ENCODE results near the gene SLC25A44.
A peak's percentile ranks its signal among the peaks of the same experiment; 100 is the strongest.

SLC25A44 gene, protein sequence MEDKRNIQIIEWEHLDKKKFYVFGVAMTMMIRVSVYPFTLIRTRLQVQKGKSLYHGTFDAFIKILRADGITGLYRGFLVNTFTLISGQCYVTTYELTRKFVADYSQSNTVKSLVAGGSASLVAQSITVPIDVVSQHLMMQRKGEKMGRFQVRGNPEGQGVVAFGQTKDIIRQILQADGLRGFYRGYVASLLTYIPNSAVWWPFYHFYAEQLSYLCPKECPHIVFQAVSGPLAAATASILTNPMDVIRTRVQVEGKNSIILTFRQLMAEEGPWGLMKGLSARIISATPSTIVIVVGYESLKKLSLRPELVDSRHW

DNA sequence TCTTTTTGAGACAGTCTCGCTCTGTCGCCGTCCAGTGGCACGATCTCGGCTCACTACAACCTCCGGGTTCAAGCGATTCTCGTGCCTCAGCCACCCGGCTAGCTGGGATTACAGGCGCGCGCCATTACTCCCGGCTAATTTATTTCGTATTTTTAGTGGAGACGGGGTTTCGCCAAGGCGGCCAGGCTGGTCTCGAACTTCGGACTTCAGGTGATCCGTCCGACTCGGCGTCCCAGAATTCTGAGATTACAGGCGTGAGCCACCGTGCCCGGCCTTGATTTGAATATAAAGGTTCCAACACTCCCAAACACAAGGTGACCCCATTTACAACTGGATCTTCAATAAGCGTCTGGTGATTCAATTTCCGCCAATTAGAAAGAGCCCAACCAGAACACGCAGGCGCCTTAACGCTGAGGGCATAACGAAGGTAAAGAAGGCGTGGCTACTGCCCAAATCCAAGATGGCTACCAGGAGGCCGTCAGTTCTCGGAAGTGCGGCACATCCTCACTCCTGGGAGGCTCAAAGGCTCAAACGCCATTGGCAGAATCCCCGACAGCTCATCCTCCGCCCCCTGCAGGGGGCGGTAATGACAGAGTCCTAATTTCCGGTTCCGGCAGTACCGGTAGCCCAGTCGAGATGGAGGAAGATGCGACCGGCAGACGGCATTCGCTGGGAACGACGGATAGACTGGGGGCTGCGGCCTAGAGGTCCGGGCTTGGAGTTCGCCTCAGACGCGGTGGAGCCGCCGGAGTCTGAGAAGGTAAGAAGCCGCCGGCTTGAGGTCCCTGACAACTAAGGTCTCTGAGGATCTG lies at the start of gene SLC25A44:
Gene SLC25A44 (plus strand): TSS at position 617 of the 812 bp plus-strand sequence. CDS start 5,744 bp downstream, outside the sequence.
- DNase-seq, result peak; percentile 98

DNA sequence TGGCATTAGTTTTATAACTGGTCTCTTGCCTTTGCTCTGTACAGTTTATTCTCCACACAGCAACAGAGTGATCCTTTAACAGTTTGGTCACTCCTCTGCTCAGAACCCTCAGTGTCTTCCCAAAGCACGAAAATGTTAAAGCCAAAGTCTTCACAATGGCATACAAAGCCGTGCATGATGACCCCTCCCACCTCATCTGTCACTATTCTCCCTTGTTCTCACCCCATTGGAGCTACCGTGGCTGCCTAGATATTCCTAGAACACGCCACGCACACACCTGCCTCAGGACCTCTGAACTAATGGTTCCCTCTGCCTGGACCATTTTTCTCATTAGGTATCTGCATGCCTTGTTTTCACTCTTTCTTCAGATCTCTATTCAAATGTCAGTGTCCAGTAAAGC lies 49.2 kb upstream of the SLC25A44 start:
- DNase-seq, result peak; percentile 20

DNA sequence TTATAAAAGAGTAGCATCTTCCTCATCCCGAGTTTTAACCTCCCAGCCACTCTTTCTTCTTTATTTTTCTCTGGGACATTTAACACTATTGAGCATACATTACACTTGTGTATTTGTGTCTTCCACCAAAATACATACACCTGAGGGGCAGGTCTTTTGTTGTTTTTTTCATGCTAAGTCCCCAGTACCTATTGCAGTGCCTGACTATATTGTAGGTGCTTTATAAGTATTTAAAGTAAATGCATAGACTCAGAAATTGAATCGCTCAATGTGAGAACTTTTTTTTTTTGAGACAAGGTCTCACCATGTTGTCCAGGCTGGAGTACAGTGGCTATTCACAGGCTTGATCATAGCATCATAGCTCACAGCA lies 48.3 kb upstream of the SLC25A44 start:
- no peak for DNase-seq

DNA sequence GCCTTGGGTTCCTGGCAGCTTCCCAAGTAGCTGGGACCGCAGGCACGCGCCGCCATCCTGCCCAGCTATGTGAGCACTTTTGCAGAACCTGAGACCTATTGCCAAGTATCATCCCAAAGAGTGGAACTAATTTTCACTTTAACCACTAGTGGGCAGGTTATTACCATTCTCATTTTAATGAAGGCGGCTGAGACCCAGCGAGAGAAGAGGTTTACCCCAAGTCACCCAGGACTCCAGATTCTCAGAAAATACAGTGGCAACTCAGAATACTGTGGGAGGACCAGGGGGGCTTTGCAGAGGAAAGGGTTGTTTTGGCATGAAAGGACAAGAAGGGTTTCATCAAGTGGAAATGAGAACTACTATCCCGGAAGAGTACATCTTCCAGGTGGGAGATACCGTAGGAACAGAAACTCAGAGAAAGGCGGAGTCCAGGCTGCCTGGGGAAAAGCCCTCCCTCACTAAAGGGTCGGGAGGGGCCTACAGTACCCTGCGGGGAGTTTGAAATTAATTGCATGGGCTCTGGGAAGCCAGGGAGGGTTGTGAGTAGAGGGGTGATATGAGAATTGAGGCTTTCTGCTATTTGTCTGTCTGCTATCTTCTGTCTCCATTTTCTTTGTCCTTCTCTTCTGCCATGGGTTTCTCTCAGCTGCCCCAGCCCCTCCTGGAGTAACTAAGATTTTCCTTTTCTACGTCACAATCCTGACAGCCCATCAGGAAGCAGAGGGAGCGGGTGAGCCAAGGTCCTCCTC lies 47.7 kb upstream of the SLC25A44 start:
- peak; percentile 56 for DNase-seq

DNA sequence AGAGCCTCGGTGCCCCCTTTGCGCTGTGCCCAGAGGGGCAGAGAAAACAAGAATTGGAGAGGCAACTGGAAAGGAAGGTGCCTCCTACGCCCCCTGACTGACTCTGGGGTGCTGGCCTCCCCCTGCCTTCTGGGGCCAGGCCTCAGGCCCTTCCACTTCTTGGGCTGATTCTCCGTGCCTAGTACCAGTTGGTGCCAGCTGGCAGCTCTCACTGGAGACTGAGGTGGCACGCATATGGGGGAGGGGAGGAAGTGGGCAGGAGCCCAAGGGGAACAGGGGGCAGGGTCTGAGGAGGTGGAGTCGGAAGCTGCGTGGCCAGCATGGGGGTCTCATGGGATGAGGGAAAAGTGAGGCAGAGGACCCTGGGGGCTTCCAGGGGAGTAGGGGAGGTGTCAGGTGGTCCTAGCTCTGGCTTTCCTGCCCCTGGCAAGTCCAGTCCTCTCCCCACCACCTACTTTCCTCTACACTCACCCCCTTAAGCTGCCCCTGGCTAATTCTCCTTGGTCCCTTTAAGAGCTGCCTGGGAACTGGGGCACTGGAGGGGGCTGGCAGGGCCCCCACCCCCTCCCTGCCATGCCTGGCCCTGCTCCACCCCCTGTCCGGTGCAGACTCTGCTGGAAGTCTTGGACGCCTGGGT lies 47.0 kb upstream of the SLC25A44 start:
- peak; percentile 39 for DNase-seq

DNA sequence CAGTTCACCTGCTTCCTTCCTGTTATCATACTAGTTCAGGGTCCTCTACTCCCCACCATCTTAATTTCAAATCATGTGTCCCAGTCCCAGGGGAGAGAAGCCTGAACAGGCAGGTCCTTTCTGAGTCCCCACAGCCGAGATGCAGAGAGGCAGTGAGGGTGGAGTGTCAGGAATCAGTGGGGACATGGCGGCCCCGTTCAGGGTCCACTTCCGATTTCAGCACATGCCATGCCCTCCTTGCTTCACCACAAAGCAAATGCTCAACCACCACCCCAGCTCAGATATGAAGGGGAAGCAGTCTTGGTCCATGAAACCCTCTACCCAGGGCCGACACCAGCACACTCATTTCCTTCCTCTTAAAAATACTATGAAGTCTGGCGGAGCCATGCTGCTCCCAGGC lies 45.7 kb upstream of the SLC25A44 start:
- peak; percentile 67 for DNase-seq

DNA sequence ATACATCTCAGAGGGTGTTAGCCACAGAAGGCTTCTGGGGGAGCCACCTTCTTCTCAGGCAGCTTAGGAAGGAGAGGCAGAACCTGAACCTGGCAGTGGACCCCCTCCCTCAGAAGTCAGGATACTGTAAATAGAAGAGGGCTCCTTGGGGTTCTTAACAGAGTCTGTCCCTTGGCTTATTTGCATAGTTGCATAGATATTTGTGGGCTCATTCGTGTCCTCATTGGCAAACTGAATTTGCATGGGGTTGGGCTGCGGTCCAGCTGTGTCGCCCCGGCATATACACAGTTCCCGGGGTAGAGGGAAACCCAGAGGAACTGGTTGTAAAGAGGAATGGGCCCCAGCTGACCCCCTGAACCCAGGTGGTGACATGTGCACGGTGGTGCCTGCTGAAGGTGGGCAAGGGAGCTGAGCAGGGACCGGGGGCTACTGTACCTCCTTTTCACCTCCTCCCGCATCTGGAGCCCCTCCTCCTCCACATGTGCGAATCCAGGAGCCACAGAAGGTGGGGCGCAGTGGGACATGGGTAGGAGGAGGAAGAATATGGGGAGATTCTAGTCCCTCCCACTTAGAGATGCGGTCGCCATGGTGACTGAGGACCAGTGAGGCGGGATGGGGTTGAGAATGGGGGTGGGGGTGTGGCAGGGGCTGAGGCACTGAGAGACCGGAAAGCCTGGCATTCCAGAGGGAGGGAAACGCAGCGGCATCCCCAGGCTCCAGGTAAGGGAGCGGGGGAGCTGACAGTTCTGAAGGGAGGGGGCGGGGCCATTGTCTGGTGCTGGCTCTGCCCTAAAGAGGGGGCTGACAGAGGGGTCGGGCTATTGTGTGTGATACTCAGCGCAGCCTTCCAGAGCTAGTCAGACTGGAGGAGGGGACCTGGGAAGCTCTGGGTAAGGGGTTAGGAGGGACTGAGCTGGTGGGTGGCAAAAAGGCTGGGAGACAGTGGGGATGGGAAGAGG lies 44.3 kb upstream of the SLC25A44 start:
- DNase-seq, result peak; percentile 30

DNA sequence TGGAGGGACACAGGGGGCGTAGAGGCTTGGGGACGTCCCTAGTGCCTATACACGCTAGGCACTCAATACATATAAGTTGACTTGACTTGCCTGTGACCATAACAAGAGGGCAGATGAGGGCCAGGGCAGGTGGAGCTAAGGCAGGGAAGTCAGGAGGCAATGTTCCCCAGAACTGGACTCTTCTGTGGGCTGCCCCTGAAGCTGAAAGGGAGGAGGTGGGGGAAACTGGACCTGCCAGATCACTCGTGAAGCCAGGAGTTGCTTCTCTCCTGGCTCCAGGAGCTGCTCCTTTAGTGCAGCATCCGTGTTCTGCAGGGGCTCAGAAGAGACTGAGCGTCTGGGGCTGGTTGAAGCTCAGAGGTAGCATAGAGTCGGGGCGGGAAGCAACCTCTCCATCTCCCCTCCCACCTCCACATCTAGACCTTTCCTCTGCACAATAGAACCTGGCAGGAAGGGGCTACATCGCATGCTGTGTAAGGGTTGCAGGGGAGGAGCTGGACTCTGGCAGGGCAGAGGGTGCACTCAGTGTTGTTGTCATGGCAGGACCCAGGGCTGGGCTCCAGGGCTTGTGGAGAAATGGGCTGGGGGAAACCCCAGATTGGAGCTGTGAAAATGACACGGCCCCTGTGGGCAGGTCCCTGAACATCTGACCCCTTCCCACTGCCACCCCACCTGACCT lies 43.4 kb upstream of the SLC25A44 start:
- DNase-seq, result peak; percentile 42

DNA sequence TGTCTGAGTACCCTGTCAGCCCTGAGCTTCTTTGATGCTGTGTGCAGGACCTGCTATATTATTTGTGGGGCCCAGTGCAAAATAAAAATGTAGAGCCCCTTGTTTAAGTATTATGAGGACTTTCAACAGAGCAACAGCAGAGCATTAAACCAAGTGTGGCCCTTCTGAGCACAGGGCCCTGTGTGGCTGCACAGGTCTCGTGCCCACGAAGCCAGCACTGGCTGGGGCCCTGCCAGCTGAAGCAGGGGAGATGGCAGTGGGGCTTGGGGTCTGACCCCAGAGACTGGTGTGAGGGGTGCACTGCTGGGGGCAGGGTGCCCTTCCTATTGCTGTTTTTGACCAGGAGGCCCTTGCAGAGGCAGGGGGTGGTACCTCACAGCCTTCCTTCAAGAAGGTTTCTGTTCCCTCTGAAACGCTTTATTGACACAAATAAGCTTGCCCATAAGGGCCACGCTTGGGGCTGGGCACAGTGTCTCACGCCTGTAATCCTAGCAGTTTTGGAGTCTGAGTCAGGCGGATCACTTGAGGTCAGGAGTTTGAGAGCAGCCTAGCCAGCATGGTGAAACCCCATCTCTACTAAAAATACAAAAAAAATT lies 42.7 kb upstream of the SLC25A44 start:
- DNase-seq, result peak; percentile 63

DNA sequence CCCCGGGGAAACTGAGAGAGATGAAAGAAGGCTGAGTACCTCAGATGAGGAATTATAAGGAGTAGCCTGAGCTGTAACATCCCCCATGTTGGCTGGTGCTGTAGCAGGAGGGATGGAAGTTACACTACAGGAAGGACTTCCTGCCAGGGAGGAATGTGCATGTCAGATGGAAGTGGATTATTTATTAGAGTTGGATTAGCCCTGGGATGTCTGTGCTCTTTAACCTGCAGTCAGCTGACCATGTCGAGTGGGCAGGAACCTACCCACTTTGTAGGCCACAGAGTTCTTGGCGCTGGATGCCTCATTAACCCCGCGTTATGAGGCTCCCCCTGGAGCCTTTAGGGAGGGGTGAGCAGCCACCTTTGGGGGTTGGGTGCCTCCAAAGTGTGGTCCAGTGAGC lies 41.3 kb upstream of the SLC25A44 start:
- DNase-seq, result no peak

DNA sequence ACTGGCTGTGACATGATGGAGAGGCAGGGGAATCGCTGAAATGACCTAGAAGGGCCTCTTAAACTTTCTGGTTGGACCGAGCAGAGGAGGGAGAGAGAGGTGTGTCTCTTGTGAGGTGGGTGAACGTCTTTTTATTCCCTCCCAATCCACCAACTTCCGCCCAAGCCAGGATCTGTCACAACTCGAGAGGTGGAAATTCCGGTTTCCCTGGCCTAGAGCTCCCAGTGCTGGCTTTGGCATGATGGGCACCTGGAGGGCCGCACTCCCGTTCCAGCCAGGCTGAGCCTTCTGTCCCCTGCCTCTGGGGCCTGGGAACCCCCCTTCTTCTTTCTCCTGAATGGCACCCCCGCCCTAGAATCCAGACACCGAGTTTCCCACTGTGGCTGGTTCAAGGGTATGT lies 40.5 kb upstream of the SLC25A44 start, which contains the start of gene SEMA4A:
Gene SEMA4A (plus strand): TSS at position 224 of the 400 bp plus-strand sequence. CDS start 994 bp downstream, outside the sequence.
- DNase-seq, result no peak

DNA sequence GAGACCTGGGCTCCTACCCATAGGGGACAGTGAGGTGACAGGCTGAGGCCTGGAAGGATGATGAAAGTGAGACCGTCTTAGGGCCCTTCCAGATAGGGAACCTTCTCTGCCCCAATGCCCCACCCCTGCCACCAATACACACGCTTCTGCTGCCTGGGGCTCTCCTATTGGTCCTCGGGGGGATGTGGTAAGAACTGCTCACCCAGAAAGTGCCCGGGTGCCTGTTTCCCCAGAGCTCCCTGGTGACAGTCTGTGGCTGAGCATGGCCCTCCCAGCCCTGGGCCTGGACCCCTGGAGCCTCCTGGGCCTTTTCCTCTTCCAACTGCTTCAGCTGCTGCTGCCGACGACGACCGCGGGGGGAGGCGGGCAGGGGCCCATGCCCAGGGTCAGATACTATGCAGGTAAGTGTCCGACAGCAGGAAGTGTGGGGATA lies 39.6 kb upstream of the SLC25A44 start:
- DNase-seq, result peak; percentile 86

DNA sequence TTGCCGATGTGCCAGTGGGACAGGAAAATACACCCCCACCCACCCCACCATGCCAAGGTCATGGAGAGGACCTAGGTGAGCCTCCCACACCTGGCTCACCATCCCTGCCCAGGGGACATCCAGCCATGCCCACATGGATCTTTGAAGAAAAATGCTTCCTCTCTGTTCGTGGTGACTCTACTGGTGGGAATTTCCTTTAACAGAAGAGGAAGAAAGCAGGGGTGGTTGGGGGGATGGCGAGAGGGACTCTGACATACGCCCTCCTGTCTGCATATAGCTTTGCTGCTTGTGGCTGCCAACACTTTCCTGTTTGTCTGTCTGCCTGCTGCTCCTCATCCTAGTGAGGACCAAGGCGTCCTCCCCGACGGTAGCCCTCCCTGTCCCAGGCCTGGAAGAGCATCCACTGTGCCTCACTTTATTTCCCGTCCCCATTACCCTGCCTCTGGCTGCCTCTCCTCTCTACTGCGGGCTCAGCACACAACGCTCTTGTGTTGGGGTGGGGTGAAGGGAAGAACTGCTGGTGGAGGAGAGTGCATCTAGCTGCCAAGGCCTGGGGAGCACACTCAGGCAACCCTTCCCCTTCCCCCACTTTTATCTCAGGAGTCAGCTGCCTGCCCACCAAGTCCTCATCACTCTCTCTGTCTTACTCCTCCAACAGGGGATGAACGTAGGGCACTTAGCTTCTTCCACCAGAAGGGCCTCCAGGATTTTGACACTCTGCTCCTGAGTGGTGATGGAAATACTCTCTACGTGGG lies 38.0 kb upstream of the SLC25A44 start:
- DNase-seq, result peak; percentile 25

DNA sequence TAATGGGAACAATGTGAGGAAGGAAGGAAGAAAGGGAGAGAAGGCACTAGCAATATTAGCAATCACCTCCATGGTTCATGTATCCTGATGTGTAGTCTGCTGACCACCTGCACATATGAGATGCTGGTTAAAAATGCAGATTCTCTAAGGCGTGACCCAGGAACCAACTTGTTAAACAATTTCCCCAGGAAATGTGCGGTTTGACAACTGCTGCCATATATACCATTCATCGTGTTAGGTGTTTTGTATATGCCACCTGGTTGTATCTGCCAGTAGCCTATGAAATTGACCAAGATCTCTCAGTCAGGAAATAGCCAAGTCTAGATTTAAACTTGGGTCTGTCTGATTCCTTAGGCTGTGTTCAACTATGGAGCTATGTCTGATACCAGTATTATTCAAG lies 36.4 kb upstream of the SLC25A44 start:
- peak; percentile 15 for DNase-seq

DNA sequence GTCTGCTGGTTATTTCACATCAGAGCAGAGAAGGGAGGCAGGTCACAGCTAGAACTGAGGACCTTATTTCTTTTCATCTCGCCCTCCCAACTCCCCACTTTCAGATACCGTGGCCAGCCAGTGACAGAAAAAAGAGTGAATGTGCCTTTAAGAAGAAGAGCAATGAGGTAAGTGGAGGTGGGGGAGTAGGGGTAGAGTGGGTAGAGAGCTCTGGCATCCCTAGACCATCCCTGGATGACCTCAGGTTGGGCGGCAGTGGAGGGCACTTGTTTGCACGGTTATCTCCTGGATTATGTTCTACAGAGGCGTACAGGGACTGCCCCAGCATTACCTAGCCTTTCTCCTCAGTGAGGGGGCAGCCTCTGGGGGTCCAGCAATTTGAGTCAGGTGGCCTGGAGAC lies 35.9 kb upstream of the SLC25A44 start:
- DNase-seq, result no peak

DNA sequence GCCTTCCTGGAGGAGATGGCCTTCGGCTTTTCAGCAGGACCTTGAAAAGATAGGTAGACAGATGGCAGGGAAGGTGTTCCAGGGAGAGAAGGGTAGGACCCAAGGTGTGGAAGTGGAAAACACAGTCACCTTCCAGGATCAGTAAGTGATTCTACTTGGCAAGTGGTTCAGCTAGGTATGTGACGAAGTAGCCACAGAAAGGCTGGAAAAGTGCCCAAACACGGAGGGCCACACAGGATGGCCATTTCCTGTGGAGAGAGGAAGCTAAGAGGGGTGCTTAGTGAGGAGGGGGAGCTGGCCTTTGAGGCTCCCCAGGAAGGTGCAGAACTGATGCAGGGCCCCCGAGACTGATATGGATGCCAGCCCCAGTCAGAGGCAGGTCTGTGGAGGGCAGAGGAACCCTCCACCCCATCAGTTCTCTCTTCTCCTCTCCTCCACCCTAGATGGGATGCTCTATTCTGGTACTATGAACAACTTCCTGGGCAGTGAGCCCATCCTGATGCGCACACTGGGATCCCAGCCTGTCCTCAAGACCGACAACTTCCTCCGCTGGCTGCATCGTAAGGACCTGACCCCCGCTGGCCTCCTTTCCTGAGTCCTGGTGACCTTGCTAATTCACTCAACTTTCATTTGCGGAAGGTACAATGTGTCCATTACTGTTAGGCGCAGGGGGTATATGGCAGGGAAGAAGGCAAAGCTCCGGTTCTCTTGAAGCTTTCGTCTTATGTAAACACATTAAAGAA lies 33.7 kb upstream of the SLC25A44 start:
- peak; percentile 10 for DNase-seq

DNA sequence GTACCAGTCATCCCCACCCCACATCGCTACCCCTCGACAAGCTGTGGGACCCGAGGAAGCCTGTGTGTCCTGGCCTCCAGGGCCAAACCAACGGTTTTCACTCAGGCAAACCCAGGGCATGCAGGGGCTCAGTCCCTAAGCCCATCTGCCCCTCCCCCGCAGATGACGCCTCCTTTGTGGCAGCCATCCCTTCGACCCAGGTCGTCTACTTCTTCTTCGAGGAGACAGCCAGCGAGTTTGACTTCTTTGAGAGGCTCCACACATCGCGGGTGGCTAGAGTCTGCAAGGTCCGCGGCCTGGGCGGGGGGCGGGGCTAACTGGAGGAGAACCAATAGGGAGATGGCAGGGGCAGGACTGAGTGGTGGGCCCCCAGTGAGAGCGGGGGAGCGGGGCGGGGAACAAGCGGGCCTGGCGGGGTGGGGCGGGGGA lies 33.1 kb upstream of the SLC25A44 start:
- peak; percentile 71 for DNase-seq

DNA sequence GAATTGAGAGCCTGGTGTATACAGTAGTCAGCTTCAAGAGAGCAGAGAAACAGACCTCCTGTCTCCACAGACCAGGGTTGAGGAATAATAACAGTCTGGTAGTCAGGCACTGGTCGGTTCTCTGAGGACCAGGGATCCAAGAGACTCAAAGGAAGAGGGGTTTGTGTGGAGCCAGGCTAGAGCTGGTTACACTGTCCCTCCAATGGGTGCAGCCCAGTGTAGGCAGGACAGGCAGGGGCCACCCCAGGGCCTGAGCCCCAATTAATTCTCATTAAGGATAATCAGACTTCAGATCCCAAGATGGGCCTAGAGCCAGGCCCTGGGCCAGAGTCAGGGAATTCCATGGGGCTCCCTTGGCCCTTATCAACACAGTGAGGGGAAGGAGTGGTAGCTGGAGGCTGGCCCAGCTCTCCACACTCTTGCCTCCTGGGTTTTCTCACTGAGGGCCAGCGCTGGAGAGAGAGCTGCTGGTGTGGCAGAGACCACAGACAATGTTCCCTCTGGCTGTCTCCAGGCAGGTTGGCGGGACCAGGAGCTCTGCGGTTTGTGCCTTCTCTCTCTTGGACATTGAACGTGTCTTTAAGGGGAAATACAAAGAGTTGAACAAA lies 31.4 kb upstream of the SLC25A44 start:
- no peak for DNase-seq

DNA sequence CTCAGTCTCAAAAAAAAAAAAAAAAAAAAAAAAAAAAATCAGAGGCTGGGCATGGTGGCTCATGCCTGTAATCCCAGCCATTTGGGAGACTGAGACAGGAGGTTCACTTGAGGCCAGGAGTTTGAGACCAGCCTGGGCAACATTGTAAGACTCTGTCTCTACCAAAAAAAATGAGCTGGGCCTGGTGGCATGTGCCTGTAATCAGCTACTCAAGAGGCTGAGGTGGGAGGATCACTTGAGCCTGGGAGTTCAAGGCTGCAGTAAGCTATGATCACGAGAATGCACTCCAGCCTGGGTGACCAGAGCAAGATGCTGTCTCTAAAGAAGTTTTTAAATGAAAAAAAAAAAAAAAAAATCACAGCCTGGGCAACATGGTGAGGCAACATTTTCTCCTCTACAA lies 30.2 kb upstream of the SLC25A44 start:
- no peak for DNase-seq
